WI38 (cell line): ENCODE measurements around the gene PHACTR3.

Source experiments
- H3K4me3 ChIP-seq: 2 replicates; pipeline ENCODE4 v1.5.1; 2011; ENCODE audit warnings: low read depth, mild to moderate bottlenecking, control low read depth, low read length
- TF ChIP-seq, protein P1 (sequence below): IDR thresholded peaks from 2 replicates; pipeline ENCODE4 v1.5.1; 2012; ENCODE audit warnings: low read depth, mild to moderate bottlenecking, control low read depth, low read length

The PHACTR3 gene

GRCh38 chr20:59701236-59701635 is 96.9 kb downstream of the PHACTR3 start:
- no peak overlapping the region for H3K4me3 ChIP-seq
- TF ChIP-seq, protein P1, sequence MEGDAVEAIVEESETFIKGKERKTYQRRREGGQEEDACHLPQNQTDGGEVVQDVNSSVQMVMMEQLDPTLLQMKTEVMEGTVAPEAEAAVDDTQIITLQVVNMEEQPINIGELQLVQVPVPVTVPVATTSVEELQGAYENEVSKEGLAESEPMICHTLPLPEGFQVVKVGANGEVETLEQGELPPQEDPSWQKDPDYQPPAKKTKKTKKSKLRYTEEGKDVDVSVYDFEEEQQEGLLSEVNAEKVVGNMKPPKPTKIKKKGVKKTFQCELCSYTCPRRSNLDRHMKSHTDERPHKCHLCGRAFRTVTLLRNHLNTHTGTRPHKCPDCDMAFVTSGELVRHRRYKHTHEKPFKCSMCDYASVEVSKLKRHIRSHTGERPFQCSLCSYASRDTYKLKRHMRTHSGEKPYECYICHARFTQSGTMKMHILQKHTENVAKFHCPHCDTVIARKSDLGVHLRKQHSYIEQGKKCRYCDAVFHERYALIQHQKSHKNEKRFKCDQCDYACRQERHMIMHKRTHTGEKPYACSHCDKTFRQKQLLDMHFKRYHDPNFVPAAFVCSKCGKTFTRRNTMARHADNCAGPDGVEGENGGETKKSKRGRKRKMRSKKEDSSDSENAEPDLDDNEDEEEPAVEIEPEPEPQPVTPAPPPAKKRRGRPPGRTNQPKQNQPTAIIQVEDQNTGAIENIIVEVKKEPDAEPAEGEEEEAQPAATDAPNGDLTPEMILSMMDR, result no peak

- TF ChIP-seq, protein P1, result no peak
- no peak overlapping the region for H3K4me3 ChIP-seq
Observed at GRCh38 chr20:59703046-59703445, 98.7 kb downstream of the PHACTR3 start.

DNA sequence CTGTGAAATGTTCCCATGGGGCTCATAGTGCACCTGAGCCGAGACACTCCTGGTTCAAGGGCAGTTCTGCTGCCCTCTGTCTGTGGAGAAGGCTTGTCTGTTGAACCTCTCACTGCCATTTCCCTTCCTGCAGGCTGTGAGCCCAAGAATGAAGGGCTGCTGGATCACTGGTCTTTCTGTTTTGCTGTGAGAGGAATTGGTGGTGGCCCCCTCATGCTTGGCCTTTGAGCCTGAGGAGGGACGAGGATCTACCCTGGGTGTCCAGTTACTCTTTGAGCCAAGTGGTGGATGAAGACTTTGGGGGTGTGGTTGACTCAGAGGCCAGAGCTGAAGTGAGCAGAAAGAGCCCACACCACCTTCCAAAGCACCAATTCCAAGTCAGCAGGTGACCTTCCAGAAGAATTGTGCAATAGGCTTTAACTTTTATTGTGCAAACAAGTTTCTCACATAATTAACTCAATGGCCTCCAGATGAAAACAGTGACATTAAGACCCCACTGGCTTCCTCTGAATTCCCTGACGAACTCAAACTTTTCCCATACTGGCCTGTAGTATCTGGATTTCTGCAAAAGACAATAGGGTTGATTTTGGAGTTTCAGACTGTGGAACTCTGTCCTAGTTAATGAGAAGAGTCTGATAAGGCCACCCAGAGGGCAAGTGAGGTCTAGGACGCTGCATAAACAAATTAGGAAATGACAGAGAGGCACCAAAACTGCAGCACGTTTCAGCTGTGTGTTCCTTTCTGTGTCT is 101.5 kb downstream of the PHACTR3 start:
- H3K4me3 ChIP-seq, result no peak overlapping the region
- TF ChIP-seq, protein P1, result no peak

DNA sequence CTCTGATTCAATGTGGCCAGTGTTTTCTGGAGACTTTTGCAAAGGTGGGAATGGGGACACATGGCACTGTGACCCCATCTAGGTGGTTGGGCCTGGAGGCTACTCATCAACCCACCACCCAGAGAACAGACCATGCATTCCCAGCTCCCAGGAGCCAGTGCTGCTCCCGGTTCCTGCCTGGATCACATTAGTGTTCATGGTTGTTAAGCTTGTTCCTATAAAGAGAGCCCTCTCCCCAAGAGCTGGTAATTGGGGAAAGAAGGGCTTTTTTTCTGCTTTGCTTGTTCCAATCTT is 102.0 kb downstream of the PHACTR3 start:
- TF ChIP-seq, protein P1, result no peak
- no peak overlapping the region for H3K4me3 ChIP-seq

GRCh38 chr20:59708326-59708725 is 104.0 kb downstream of the PHACTR3 start:
- TF ChIP-seq, protein P1, result no peak
- H3K4me3 ChIP-seq, result no peak overlapping the region

DNA sequence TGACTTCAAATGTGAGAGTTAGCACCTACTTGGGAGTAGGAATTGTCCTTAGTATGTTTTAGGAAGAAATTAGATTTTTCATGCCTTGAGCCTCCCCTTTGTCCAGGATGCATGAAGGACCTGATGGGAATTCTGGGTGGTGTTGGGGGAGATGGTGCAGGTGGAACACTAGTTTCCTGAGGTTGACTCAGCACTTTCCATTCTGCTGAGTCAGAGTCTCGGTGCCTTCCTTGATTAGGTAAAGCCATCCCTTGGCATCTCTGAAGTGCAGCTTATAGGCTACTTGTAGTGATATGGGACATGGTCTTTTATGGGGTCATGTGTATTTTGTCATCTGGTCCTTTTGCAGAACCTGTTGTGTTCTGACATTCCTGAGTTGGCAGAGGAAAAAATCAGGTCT is 105.3 kb downstream of the PHACTR3 start:
- H3K4me3 ChIP-seq, result no peak overlapping the region
- TF ChIP-seq, protein P1, result no peak

DNA sequence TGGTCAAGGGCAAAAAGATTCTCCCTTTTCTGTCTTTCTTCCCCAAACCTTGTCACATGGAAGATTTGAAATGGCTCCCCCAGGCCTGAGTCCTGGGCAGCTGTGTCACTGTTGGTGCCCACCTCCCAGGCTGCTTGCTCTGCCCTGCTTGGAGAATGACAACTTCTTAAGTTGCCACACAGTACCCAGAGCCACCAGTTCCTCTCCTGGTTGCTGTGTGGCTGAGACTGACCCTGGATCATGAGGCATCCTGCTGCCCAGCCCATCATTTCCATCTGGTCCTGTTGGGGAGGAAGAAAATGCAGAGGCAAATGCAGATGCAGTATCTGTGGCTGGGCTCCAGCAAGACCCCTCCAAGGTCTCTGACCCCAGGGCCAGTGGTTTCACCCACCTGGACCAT is 113.7 kb downstream of the PHACTR3 start:
- TF ChIP-seq, protein P1, result no peak
- no peak overlapping the region for H3K4me3 ChIP-seq
